ENCODE measurements around the gene ZNF354B. TPM values are rescaled to one million over a fixed set of nuclear protein-coding genes. Genes with fewer than 3 reads are reported as not detected.

Gene ZNF354B
- total and polyA plus RNA-seq, 2 of the 13 experiments (the other 11 are each of a cell fraction or from before 2014, with no cell fraction given), result 7.8 to 10.3 TPM

GRCh38 chr5:178895615-178896571 is 36.1 kb downstream of the ZNF354B start, which contains the start of gene ZFP2 (continued):
- TF ChIP-seq, protein P1, sequence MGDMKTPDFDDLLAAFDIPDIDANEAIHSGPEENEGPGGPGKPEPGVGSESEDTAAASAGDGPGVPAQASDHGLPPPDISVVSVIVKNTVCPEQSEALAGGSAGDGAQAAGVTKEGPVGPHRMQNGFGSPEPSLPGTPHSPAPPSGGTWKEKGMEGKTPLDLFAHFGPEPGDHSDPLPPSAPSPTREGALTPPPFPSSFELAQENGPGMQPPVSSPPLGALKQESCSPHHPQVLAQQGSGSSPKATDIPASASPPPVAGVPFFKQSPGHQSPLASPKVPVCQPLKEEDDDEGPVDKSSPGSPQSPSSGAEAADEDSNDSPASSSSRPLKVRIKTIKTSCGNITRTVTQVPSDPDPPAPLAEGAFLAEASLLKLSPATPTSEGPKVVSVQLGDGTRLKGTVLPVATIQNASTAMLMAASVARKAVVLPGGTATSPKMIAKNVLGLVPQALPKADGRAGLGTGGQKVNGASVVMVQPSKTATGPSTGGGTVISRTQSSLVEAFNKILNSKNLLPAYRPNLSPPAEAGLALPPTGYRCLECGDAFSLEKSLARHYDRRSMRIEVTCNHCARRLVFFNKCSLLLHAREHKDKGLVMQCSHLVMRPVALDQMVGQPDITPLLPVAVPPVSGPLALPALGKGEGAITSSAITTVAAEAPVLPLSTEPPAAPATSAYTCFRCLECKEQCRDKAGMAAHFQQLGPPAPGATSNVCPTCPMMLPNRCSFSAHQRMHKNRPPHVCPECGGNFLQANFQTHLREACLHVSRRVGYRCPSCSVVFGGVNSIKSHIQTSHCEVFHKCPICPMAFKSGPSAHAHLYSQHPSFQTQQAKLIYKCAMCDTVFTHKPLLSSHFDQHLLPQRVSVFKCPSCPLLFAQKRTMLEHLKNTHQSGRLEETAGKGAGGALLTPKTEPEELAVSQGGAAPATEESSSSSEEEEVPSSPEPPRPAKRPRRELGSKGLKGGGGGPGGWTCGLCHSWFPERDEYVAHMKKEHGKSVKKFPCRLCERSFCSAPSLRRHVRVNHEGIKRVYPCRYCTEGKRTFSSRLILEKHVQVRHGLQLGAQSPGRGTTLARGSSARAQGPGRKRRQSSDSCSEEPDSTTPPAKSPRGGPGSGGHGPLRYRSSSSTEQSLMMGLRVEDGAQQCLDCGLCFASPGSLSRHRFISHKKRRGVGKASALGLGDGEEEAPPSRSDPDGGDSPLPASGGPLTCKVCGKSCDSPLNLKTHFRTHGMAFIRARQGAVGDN (CRISPR knock-in tag; IDR thresholded peaks at IDR 0.05), result peak; percentile 74
- TF ChIP-seq ZBTB3 (CRISPR knock-in tag; IDR thresholded peaks at IDR 0.05; ENCODE audit: borderline replicate concordance, low read depth) (no peak), SMAD3 (CRISPR knock-in tag; IDR thresholded peaks at IDR 0.05) (no peak), PRPF4 (IDR thresholded peaks at IDR 0.05; ENCODE audit: low read depth, low read length, poor library complexity, severe bottlenecking) (no peak), FOSL2 (CRISPR knock-in tag; IDR thresholded peaks at IDR 0.05) (no peak), SPEN (CRISPR knock-in tag; IDR thresholded peaks at IDR 0.05; ENCODE audit: low read depth) (peak; percentile 36; the same call in 1 of the 2 replicates), ZNF709 (CRISPR knock-in tag; IDR thresholded peaks at IDR 0.05) (no peak; the same call in 1 of the 2 replicates), SNRNP70 (IDR thresholded peaks at IDR 0.05; ENCODE audit: low read depth, low read length) (no peak), RBFOX2 (IDR thresholded peaks at IDR 0.05; ENCODE audit: low read depth, low read length) (peak; percentile 83), STAG1 (CRISPR knock-in tag; IDR thresholded peaks at IDR 0.05) (no peak), MED1 (CRISPR knock-in tag; IDR thresholded peaks at IDR 0.05) (peak; percentile 28; the same call in 1 of the 2 replicates), ZNF260 (CRISPR knock-in tag; IDR thresholded peaks at IDR 0.05; ENCODE audit: borderline replicate concordance, low read depth) (no peak), ATF2 (CRISPR knock-in tag; IDR thresholded peaks at IDR 0.05) (no peak), MTA1 (CRISPR knock-in tag; IDR thresholded peaks at IDR 0.05; ENCODE audit: borderline replicate concordance) (no peak), GABPB1 (CRISPR knock-in tag; IDR thresholded peaks at IDR 0.05) (peak; percentile 81), AHDC1 (CRISPR knock-in tag; IDR thresholded peaks at IDR 0.05; ENCODE audit: borderline replicate concordance) (no peak), ELF3 (CRISPR knock-in tag; IDR thresholded peaks at IDR 0.05) (no peak), SALL1 (CRISPR knock-in tag; IDR thresholded peaks at IDR 0.05) (peak; percentile 32)

All from HepG2 (cell line).